ENCODE measurements around the gene RBM20. TPM values are rescaled to one million over a fixed set of nuclear protein-coding genes. Genes with fewer than 3 reads are reported as not detected.
A peak's percentile ranks its signal among the peaks of the same experiment; 100 is the strongest.

Gene RBM20
- total RNA-seq, 1 experiment from 2014 or later, result 0.17 TPM

- H4K20me1 ChIP-seq (ENCODE audit: control insufficient read depth, insufficient read depth, insufficient read length), result no peaks in the 10 kb centered on the region
- no peak overlapping the region for H3K4ac ChIP-seq (ENCODE audit: low read depth, low read length)
- H4K8ac ChIP-seq (replicated peaks; ENCODE audit: insufficient read length, low read depth, low read length), result no peak overlapping the region
- no peak overlapping the region for H2BK120ac ChIP-seq (ENCODE audit: low read depth, low read length, poor library complexity, severe bottlenecking)
- H4K91ac ChIP-seq (ENCODE audit: insufficient read length, low read depth, low read length), result no peak overlapping the region
- WGBS (ENCODE audit: extremely low coverage, insufficient read length, low lambda C conversion rate), result no CpG with 5 or more reads among the region's 2 CpGs
- peaks cover 6 to 18% (median 16%) of the 10 kb centered on the region in 3 experiments; a peak in 6 of 7 replicates for H3K36me3 Mint-ChIP-seq (ENCODE audit: insufficient read depth in 1 of 3, low read depth in 3 of 3)
- H3K79me2 ChIP-seq (ENCODE audit: insufficient read depth, low read length), result no peaks in the 10 kb centered on the region
- H3K23ac ChIP-seq (ENCODE audit: insufficient read length, low read depth, low read length), result no peak overlapping the region
- peaks cover 4% of the 10 kb centered on the region; the same call in 1 of the 2 replicates for H3K4me1 ChIP-seq (ENCODE audit: insufficient read depth, low read length)
- H3K4me2 ChIP-seq (ENCODE audit: insufficient read depth, insufficient read length, low read length), result no peak overlapping the region
- H3K18ac ChIP-seq (ENCODE audit: insufficient read length, low read depth, low read length), result no peak overlapping the region
- TF ChIP-seq, protein P1, sequence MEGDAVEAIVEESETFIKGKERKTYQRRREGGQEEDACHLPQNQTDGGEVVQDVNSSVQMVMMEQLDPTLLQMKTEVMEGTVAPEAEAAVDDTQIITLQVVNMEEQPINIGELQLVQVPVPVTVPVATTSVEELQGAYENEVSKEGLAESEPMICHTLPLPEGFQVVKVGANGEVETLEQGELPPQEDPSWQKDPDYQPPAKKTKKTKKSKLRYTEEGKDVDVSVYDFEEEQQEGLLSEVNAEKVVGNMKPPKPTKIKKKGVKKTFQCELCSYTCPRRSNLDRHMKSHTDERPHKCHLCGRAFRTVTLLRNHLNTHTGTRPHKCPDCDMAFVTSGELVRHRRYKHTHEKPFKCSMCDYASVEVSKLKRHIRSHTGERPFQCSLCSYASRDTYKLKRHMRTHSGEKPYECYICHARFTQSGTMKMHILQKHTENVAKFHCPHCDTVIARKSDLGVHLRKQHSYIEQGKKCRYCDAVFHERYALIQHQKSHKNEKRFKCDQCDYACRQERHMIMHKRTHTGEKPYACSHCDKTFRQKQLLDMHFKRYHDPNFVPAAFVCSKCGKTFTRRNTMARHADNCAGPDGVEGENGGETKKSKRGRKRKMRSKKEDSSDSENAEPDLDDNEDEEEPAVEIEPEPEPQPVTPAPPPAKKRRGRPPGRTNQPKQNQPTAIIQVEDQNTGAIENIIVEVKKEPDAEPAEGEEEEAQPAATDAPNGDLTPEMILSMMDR (conservative IDR thresholded peaks at IDR 0.05), result no peak
- no peaks in the 10 kb centered on the region for H3K23me2 ChIP-seq (ENCODE audit: insufficient read length, low read depth, low read length, poor library complexity, severe bottlenecking)
- H2BK20ac ChIP-seq (ENCODE audit: low read depth, low read length, poor library complexity, severe bottlenecking), result no peak overlapping the region
- H3K27ac Mint-ChIP-seq, result peak overlapping the region in 1 of 3 experiments; percentile 33; a peak in 1 of 7 replicates
- no peaks in the 10 kb centered on the region for H3K27me3 ChIP-seq (ENCODE audit: insufficient read depth, low read length)
- no peaks in the 10 kb centered on the region for H3K79me1 ChIP-seq (ENCODE audit: insufficient read depth, low read depth, low read length, poor library complexity, severe bottlenecking)
- H3K56ac ChIP-seq (ENCODE audit: insufficient read length, low read depth, low read length), result no peak overlapping the region
- H3K4me1 Mint-ChIP-seq, result peaks cover 20 to 26% of the 10 kb centered on the region in 2 experiments
- H3K14ac ChIP-seq (ENCODE audit: insufficient read depth, low read length), result no peak overlapping the region
- H2BK12ac ChIP-seq (ENCODE audit: insufficient read length, low read depth, low read length), result no peak overlapping the region
- no peak overlapping the region for H2BK5ac ChIP-seq (ENCODE audit: insufficient read length, low read length)
- DNase-seq, result no peak
- no peaks in the 10 kb centered on the region for H3K9me3 ChIP-seq (ENCODE audit: control insufficient read depth, low read depth, low read length)
- H2BK15ac ChIP-seq (ENCODE audit: low read depth, low read length), result no peak overlapping the region
- no peak overlapping the region for H2AFZ ChIP-seq (ENCODE audit: low read length)
- H3K27me3 Mint-ChIP-seq (ENCODE audit: low read depth), result no peaks in the 10 kb centered on the region; the same call in 1 of the 2 replicates
- H3T11ph ChIP-seq (ENCODE audit: low read length), result no peak overlapping the region
- no peak overlapping the region for H2AK5ac ChIP-seq (ENCODE audit: insufficient read length, low read length)
- no peak overlapping the region for H3K27ac ChIP-seq (ENCODE audit: insufficient read length, low read depth, low read length)
- H4K5ac ChIP-seq (ENCODE audit: insufficient read length, low read depth, low read length), result no peak overlapping the region
- H3K9me3 Mint-ChIP-seq, result no peaks in the 10 kb centered on the region
- H3K4me3 Mint-ChIP-seq, result no peak overlapping the region
- H3K9ac ChIP-seq (ENCODE audit: extremely low read depth, insufficient read length, low read length), result no peak overlapping the region
Observed at GRCh38 chr10:110609605-110610004, 34.5 kb upstream of the RBM20 start.
